T-helper 2 cell (primary cell): ENCODE results near the gene ANO9.
"Not testable (repeated sequence)": the region's sequence is repeated elsewhere in the genome, so short reads cannot be mapped to it uniquely, and the experiment has no call there.

Experiments used
- DNase-seq, 5 experiments: peaks; one replicate each; pipeline versions ENCODE4 v3.0.0 to v3.0.0-alpha.2; 2012 to 2022

ANO9 gene

DNA sequence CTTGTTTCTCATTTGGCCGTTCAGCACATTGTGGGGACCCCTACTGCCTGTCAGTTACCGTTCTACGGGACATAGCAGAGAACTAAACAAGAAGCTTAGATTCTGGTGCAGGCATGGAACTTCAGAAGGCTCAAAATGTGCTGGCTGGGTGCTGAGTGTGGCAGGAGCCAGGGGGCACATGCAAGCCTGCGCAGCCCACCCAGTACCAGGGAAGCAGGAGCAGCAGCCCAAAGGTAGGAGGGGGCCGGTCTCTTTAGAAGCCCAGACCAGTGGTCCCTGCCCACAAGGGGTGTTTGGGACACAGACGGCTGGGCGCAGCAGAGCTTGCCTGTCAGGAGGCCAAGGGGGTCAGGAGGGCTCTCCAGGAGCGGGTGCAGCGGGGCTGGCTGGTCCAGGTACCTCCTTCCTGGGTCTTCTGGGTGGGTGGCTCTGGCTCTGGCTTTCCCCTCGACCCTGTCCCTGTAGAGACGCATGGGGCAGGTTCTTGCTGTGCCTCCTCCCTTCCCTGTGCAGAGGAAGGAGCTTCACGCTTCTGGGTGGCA is 10.5 kb upstream of the ANO9 start:
- DNase-seq, result no peak

DNA sequence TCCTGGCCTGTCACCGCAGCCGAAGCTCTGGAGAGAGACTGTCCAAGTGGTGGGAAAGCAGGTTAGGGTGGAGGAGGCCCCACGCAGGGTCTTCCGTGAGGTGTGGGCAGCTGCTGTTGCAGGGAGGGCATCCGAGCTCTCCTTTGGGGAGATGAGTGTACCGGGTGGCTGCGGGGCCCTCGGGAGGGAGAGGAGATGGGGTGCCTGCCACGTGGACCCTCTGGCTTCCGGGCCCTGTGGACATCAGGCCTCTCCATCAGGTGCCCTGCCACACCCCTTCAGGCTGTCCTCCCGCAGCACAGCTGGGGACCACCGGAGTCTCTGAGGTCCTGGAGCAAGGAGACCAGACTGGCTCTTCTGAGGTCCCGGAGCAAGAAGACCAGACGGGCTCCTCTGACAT is 9.9 kb upstream of the ANO9 start:
- no peak for DNase-seq

DNA sequence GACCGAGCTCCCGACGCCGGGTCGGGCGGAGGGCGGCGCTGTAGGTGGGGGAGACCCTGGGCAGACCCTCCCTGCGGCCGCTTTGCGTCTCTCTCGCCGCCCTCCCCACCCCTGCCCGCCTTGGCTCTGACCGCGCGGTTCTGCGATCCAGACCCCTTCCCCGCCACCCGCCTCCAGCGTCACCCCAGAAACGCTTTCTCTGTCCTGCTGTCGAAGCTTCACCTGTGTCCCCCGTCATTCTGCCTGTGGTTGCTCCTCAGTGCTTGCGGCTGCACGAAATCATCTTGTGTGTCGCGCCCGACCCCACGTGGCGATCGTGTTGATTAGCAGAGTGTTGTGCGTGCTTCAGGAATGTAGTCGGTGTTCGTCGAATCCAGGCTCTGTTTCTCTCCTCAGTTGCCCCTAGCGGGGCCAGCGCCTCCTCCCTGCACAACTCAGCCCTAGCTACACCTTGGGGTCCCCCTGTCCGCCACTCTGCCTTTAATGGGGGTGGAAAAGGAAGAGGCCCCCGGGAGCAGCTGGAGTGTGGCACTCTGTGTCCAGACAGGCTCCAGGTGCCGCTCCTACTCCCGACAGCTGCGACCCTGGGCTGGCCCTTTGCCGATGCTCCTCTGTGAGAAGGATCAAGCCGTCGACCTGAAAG is 9.1 kb upstream of the ANO9 start:
- DNase-seq, result peak; percentile 47 to 91 (median 73)

DNA sequence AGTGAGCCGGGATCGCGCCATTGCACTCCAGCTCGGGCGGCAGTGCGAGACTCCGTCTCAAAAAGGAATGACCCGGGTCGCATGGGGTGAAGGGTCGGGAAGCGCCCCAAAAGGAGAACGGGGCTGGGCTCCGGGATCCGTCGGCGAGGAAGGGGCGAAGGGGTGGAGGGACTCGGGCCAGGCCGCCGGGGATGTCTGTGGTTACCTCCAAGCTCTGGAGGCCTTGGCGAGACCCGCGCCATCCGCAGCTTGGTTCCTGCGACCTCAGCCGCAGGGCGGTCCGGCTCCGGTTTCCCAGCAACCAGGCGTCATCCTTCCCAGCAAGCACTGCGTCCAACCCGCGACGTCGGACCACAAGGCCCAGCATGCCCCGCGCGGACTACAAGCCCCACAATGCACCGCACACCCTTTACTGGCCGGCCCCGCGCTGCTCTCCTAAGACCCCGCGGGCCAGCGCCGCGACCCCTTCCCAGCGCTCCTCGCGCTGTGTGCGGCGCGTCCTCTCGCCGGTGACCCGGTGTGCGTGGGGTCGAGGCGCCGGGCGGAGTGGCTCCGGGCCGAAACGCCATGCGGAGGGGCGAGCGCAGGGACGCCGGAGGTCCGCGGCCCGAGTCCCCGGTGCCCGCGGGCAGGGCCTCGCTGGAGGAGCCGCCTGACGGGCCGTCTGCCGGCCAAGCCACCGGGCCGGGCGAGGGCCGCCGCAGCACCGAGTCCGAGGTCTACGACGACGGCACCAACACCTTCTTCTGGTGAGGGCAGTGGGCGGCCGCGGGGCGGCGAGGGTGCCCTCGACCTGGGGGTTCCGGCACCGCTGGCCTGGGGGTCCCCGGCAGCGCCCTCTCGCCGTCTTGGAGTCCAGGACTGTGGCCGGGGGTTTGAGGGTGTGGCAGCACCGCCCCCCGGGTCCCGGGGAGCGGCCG is 8.3 kb upstream of the ANO9 start, which contains the start of gene PTDSS2:
Gene PTDSS2, plus strand, starts transcription at position 391 of the 920 bp plus-strand sequence. Its CDS starts 177 bp downstream, at position 568.
- DNase-seq, result peak; percentile 85 to 97 (median 90)

DNA sequence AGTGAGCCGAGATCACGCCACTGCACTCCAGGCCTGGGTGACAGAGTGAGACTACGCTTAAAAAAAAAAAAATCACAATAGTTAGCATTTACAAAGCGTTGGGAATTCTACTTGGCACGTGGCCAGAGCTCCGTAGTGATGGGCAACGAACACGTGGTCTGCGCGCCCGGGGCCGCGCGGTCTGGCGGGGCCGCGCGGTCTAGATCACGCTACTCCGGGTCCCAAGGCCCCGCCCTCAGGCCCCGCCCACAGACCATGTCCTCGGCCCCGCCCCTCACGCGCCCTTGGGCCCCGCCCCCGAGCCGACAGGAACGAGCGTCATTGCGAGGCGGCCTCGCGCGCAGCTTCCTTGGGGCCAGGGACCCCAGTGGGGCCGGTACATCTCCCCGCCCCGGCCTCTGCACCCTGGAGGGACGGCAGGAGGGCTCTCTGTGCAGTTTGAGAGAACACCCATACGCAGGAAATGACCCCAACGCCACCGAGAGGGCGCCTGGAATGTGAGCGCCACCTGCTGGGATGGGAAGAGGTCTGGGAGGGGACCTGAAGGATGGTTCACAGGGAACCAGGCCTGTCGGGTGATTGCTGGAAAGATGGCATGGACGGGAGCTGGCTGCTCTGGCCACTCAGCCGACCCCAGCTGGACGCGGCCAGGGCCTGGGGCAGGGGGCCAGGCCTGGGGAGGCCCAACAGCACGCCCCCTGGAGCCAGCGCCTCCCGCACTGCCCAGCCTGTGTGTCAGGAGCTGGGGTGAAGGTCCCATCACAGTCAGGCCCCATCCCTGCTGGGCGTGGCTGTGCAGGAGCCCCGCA is 6.3 kb upstream of the ANO9 start:
- peak; percentile 86 to 98 (median 92) for DNase-seq

DNA sequence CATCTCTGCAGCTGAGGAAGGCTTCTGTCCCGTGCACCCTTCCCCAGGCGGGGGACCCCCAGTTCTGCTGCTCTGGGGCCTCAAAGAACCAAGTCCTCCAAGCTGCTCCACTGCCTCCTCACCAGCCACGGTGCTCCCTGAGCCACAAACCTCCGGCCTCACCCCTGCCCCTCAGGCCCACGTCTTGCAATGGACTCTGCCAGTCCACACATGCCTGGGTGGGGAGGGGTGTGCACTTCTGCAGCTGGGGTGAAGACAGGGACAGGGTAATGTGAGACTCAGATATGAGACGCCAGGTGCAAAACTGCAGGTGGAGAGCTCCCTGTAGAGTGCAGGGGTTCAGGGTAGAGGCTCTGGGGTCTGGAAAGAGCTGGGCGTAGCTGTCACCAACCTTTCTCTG is 5.1 kb upstream of the ANO9 start:
- no peak for DNase-seq

DNA sequence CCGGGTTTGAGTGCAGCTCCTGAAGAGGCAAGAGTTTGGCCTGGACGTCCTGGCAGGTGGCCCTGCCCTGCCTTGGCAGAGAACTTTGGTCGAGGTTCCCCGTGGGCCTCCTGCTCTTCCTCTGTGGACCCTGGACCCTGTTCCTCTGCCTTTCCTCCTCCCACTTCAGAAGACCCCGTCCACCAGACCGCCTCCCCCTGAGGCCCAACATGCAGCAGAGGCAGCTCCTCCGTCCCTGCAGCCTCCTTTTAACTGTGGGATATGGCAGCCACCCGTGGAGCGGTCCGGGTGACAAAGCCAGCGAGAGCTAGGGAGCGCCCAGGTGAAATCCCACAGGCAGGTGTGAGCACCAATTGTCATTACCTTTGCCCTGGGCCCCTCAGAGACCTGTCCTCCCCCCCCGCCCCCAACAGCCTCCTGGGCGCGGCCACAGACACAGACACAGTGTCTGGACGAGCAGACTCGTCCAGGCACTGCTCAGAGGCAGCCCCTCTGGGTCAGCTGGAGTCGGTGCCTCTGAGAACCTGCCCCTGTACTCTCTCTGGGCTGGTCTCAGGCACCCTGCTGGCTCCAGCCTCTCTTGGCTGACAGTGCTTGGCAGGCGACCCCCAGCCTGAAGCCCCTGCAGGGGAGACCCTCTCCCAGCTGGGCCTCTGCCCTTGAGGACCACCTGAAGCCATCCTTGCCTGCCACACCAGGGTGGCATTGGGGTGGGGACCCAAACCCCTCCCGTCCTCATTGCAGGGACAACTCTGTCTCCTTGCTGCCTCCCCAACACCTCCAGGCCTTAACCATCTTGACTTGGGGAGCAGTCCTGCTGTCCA is 4.2 kb upstream of the ANO9 start:
- no peak for DNase-seq

DNA sequence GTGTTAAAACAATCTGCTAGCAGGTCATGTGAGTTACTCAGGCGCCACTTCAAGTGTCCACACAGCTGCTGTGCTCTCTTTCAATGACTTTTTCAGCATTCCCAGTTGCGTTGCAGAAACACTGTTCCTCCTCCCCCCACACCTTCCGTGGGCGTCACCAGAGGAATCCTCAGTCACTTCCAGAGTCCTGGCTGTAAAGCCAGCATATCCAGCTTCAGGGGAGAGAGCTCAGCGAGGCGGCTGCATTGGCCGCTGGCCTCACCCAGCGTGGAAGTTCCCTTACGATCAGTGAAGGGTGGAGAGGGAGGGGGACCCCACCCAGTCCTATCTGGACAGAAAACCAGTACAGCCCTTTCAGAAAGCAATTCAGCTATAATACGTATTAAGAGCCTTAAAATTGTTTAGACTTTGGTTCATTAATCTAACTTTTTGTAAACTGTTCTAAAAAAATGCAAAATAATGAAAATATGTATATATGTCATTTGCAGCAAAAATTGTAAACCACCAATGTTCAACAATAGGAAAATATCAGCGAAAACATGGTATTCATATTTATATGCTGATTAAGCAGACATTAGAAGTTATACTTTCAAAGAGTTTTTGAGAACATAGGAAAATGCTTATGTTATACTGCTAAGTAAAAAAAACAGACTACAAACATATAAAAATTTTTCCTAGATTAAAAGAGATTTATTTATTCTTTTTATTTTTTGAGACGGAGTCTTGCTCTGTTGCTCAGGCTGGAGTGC is 2.8 kb upstream of the ANO9 start:
- no peak for DNase-seq

DNA sequence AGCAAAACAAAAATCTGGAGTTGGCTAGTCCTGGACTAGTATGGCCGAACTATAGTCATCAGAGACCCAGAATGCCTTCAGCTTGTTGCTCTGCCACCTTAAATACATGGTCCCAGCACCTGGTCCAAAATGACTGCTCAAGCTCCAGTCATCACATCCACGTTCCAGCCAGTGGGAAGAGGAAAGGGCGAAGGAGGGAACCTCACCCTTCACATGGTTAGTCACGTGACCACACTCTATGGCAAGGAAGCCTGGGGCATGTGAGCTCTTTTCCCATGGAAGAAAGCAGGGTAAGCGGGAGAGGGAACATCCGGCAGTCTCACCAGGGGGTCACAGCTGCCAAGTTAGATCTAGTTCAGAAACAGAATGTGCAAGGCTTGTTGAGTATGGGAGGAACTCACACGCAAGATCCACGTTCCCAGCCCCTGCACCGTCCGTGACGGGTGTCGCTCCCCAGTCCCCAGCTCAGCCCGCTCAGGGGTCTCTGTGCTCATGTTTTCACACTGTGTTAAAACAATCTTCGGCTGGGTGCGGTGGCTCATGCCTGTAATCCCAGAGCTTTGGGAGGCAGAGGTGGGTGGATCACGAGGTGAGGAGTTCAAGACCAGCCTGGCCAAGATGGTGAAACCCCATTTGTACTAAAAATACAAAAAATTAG is 1.9 kb upstream of the ANO9 start:
- DNase-seq, result no peak

DNA sequence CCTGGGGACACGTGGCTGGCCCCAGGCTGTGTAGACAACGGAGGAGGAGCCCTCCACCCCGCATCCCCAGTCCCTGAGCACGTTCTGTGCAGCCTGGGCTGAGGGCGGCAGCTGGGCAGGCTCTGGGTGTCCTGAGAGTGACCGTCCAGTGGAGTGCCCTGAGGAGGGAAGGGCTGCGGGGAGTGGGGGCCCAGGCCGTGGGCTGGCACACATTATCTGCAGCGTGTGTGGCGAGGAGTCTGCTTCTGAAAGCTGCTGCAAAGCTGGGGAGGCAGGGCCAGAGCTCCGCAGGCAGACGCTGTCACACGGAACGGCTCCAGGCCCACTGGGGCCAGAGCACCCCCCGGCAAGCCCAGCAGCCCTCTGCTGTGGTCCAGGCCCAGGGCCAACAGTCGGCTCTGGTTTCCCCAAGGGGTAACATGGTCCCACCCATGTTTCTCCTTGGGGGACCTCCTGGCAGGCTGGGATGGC is 835 bp upstream of the ANO9 start:
- DNase-seq, result no peak

DNA sequence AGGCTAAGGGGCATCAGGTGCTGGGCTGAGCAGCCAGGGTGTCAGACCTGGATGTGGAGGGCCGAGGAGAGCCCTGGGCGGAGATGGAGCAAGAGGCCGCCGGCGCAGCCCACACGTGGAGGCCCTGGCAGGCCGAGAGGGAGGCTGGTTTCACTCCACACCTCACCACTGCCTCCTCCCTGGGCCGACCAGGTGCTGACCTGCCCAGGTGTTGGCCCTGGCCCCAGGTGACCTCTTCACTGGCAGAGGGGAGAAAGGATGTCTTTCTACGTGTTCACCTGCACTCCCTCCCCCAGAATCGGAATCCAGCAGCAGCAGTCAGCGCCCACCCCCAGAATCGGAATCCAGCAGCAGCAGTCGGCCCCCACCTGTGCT is 781 bp downstream of the ANO9 start:
- no peak for DNase-seq

DNA sequence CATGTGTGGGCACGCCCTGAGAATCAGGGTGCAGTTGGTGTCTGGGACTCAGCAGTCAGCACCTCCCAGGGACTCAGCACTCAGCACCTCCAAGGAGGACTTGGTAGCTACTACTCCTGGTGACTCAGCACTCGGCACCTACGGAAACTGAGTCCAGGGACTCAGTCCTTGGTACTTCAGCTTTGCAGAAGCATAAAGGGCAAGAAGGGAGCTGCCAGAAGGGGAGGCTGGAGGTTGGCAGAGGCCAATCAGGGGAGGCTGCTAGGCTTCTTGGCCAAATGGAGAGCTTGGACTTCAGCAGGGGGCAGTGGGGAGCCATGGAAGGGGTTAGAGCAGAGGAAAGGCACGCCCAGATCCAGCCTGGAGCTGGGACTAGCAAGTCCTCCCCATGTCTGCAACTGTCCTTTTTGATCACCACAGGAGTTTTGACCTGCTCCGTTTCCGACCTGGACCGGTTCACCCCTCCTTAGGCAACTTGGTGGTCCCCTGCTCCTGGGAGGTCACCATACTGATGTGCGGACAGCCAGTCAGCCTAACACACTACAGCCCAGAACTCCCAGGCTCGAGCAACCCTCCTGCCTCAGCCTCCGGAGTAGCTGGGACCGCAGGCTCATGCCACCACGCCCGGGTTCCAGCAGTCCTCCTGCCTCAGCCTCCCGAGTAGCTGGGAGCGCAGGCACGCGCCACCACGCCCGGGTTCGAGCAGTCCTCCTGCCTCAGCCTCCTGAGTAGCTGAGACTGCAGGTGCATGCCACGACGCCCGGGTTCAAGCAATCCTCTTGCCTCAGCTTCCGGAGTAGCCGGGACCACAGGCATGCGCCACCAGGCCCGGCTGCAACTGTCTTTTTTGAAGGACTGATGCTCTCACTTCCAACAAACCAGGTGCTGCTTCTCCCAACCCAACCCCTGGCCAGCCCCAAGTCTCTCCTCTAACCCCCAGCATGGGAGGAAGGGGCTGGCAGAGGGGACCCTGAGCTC is 1.5 kb downstream of the ANO9 start:
- peak in 1 of 5 experiments; percentile 3 for DNase-seq

DNA sequence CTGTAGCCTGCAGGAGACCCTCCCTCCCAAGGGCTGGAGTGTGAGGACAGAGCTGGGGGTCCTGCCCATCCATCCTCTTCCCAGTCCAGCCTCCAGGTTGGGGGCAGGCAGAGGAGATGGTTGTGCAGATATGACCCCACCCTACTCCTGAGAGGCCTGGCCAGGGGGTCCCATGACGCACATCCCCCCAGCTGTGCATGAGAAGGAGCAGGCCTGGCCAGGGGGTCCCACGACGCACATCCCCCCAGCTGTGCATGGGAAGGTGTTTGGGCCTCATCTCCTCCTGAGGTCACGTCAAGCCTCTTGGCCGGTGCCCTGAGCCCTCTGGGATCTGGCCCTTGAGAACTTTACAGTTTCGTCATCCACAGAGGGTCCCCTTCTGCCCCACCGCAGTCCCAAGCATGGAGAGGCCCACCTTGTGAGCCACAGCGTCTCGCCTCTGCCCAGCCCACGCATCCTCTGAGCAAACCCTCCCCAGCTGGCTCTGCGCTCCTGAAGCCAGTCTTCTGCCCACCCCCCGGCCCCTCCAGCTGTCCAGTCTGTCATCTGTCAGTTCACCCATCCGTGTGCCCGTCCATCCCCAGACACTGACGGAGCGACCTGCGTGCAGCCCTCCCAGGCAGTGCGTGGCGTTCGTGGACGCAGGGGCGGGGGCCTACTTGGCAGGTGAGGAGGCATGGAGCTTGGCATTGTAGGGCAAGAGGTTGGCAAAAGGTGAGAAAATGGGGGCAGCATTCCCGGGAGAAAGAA is 2.3 kb downstream of the ANO9 start:
- DNase-seq, result peak in 1 of 5 experiments; percentile 2

DNA sequence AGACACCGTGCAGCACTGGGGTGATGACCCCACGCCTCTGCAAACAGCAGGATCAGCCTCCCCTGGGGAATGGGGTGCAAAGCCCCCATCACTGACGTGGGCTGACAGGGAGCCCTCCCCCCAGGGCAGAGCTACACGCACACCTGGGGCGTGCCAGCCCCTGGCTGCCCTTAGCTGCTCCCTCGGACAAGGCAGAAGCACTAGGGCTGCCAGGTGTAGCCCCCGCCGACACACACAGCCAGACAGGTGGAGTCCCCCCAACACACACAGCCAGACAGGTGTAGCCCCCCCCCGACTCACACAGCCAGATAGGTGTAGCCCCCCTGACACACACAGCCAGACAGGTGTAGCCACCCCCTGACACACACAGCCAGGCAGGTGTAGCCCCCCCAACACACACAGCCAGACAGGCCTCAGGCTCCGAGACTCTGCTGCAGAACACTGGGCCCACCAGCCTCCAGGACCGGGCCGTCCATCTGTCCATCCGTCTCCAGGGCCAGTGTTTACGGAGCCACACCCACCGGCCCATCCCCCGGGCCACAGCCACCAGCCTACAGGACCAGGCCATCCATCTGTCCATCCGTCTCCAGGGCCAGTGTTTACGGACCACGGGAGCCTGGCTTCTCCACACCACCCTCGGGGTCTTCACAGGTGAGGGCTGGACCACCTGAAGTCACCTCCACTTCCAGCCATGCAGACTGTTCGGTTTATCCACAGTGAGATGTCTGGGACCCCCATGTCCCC is 3.5 kb downstream of the ANO9 start:
- peak in 1 of 5 experiments; percentile 2 for DNase-seq

DNA sequence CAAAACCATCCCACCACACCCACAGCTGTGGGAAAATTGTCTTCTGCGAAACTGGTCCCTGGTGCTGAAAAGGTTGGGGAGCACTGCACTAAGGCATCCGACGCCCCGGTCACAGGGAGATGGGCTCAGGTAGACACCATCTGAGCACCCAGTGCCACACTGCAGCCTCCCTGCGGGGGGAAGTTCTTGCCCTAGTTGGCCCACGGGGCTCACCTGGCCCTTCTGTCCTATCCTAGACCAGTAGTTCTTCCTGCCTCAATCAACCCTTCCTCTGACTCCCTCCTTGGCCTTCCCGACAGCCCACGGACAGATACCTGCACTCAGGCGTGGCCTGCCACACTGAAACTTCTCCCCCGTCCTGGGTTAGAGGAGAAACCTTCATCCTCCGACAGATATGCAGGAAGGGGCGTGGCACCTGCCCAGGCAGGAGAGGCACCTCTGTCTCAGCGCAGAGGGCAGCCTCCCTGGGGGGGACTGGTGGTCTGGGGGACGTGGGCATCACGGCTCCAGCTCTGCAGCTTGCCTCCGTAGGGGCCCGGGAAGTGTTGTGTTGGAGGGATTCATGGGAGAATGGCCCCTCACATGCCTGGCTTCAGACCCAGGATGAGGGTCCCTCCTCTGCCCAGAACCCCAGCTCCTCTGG is 4.5 kb downstream of the ANO9 start:
- DNase-seq, result peak in 1 of 5 experiments; percentile 1

DNA sequence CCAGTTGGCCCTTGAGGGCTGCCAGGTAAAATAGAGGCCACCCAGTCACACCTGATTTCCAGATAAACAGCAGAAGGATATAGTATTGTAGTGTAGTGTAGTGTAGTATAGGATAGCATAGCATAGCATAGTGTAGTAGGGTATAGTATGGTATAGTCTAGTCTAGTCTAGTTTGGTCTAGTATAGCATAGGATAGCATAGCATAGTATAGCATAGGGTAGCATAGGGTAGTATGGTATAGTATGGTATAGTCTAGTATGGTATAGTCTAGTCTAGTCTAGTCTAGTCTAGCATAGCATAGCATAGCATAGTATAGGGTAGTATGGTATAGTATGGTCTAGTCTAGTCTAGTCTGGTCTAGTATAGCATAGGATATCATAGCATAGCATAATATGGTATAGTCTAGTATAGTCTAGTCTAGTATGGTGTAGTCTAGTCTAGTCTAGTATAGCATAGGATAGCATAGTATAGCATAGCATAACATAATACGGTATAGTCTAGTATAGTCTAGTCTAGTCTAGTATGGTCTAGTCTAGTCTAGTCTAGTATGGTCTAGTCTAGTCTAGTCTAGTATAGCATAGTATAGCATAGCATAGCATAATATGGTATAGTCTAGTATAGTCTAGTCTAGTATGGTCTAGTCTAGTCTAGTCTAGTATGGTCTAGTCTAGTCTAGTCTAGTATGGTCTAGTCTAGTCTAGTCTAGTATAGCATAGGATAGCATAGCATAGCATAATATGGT is 6.6 kb downstream of the ANO9 start:
- DNase-seq, result not testable (repeated sequence)
